HFFc6 (cell line): ENCODE results near the gene MOCOS. TPM values are rescaled to one million over a fixed set of nuclear protein-coding genes. Genes with fewer than 3 reads are reported as not detected.

Experiments
- DNase-seq: peaks from one replicate; pipeline ENCODE4 v3.0.0-alpha.2; 2018
- H3K27ac Mint-ChIP-seq: 2 replicates; pipeline ENCODE4 v1.8.0; 2020; ENCODE audit warnings: mild to moderate bottlenecking, mixed read lengths
- H3K27me3 Mint-ChIP-seq: 2 replicates; pipeline ENCODE4 v1.8.0; 2021; ENCODE audit warnings: mild to moderate bottlenecking, moderate library complexity, mixed read lengths; ENCODE audit not compliant: insufficient read depth
- H3K36me3 Mint-ChIP-seq: 2 replicates; pipeline ENCODE4 v1.8.0; 2021; ENCODE audit warnings: low read depth, mixed read lengths
- H3K4me1 Mint-ChIP-seq: 2 replicates; pipeline ENCODE4 v1.8.0; 2020; ENCODE audit warnings: low read depth, mixed read lengths
- H3K4me3 Mint-ChIP-seq: 2 replicates; pipeline ENCODE4 v1.8.0; 2020; ENCODE audit warnings: mild to moderate bottlenecking, moderate library complexity, mixed read lengths
- H3K9me3 Mint-ChIP-seq: 2 replicates; pipeline ENCODE4 v1.8.0; 2020; ENCODE audit warnings: mild to moderate bottlenecking, mixed read lengths
- CTCF ChIP-seq: fragments of 200-600 bp; sonication (generic); IDR thresholded peaks from 2 replicates; pipeline ENCODE4 v1.5.0; 2021; ENCODE audit warnings: antibody characterized with exemption, mild to moderate bottlenecking
- total RNA-seq, 6 experiments: library from RNA; stranded (reverse); fragmentation: NEBNext Ultra II Directional; extraction: Animal tissue kit (Norgen Biotek cat#: 25700); gene quantifications; 2 replicates in 1 of 6; 3 replicates in 5 of 6; pipeline ENCODE4 v1.2.3, GENCODE V29; 2021

MOCOS gene
- total RNA-seq, 6 experiments from 2014 or later: 1.7 to 3.0 (median 2.5) TPM

GRCh38 chr18:36179562-36180355 lies 7.5 kb upstream of the MOCOS start:
- Mint-ChIP-seq H3K27me3 (no peaks in the 10 kb centered on the region; the same call in none of the 2 replicates), H3K4me3 (no peak overlapping the region), H3K36me3 (peaks cover 20% of the 10 kb centered on the region), H3K4me1 (peaks cover 6% of the 10 kb centered on the region; the same call in 1 of the 2 replicates), H3K9me3 (no peaks in the 10 kb centered on the region), H3K27ac (no peak overlapping the region; the same call in 1 of the 2 replicates)
- DNase-seq: no peak
- TF ChIP-seq CTCF: no peak

GRCh38 chr18:36181441-36181840 lies 5.9 kb upstream of the MOCOS start:
- H3K27me3 Mint-ChIP-seq: no peaks in the 10 kb centered on the region; the same call in 1 of the 2 replicates
- no peak overlapping the region for H3K4me3 Mint-ChIP-seq
- H3K4me1 Mint-ChIP-seq: peaks cover 6% of the 10 kb centered on the region; the same call in 1 of the 2 replicates
- H3K9me3 Mint-ChIP-seq: no peaks in the 10 kb centered on the region
- TF ChIP-seq CTCF: no peak
- no peak overlapping the region for H3K27ac Mint-ChIP-seq
- H3K36me3 Mint-ChIP-seq: peaks cover 9% of the 10 kb centered on the region
- DNase-seq: no peak

- TF ChIP-seq CTCF: no peak
- Mint-ChIP-seq H3K36me3 (peaks cover 5% of the 10 kb centered on the region), H3K4me1 (peaks cover 6% of the 10 kb centered on the region; the same call in 1 of the 2 replicates), H3K4me3 (no peak overlapping the region), H3K27ac (no peak overlapping the region), H3K27me3 (no peaks in the 10 kb centered on the region; the same call in 1 of the 2 replicates), H3K9me3 (no peaks in the 10 kb centered on the region)
- no peak for DNase-seq
Measured at GRCh38 chr18:36181898-36182506, 5.3 kb upstream of the MOCOS start.

GRCh38 chr18:36183033-36183432 lies 4.3 kb upstream of the MOCOS start:
- no peak for DNase-seq
- Mint-ChIP-seq H3K27me3 (no peaks in the 10 kb centered on the region; the same call in 1 of the 2 replicates), H3K36me3 (no peaks in the 10 kb centered on the region), H3K4me3 (no peak overlapping the region), H3K9me3 (no peaks in the 10 kb centered on the region), H3K27ac (no peak overlapping the region), H3K4me1 (peaks cover 9% of the 10 kb centered on the region)
- no peak for TF ChIP-seq CTCF

GRCh38 chr18:36183987-36184386 lies 3.3 kb upstream of the MOCOS start:
- no peak for TF ChIP-seq CTCF
- DNase-seq: no peak
- Mint-ChIP-seq H3K9me3 (no peaks in the 10 kb centered on the region), H3K4me3 (no peak overlapping the region), H3K36me3 (no peaks in the 10 kb centered on the region), H3K27ac (no peak overlapping the region), H3K4me1 (peaks cover 18% of the 10 kb centered on the region), H3K27me3 (no peaks in the 10 kb centered on the region; the same call in 1 of the 2 replicates)
